CD4-positive, alpha-beta T cell treated with Interleukin-4 for 4 hours (primary cell): ENCODE results near the gene FNDC10.
"Not testable (repeated sequence)": the region's sequence is repeated elsewhere in the genome, so short reads cannot be mapped to it uniquely, and the experiment has no call there.

Experiments
- DNase-seq: peaks from one replicate; pipeline ENCODE4 v3.0.0-alpha.2; 2020

FNDC10 gene

GRCh38 chr1:1562556-1563195, 37.3 kb downstream of the FNDC10 start:
- no peak for DNase-seq

GRCh38 chr1:1561801-1562470, 38.0 kb downstream of the FNDC10 start:
- DNase-seq: no peak

- no peak for DNase-seq
Observed at GRCh38 chr1:1560178-1560577, 39.8 kb downstream of the FNDC10 start.

GRCh38 chr1:1559066-1559465, 40.9 kb downstream of the FNDC10 start:
- DNase-seq: no peak

DNA sequence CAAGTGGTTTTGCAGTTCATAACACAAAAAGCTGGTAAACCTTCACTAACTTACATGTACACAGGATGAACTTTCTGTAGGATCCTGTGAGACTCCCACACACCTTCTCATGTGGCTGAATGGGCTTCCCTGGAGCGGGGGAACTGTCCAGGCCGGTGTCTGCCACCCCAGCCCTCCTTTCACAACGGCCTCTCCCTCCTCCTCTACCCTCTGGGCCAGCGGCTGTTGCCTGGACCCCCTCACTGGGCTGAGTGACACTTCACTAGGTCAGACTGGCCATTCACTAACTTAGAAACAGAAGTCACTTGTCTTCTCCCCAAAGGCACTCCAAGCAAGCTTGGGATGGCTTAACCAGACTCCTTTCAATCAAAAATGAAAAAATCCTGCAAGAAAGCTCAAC, 41.3 kb downstream of the FNDC10 start:
- DNase-seq: no peak

DNA sequence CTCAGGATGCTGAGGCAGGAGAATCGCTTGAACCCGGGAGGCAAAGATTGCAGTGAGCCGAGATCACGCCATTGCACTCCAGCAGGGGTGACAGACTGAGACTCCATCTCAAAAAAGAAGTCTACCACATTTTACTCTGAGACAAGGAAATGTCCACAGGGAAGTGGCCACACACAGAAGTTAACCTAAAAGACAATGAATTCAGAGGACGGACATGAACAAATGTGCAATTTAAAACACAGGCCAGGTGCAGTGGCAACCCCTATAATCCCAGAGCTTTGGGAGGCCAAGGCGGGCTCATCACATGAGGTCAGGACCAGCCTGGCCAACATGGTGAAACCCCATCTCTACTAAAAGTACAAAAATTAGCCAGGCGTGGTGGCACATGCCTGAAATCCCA, 42.2 kb downstream of the FNDC10 start:
- not testable (repeated sequence) for DNase-seq

DNA sequence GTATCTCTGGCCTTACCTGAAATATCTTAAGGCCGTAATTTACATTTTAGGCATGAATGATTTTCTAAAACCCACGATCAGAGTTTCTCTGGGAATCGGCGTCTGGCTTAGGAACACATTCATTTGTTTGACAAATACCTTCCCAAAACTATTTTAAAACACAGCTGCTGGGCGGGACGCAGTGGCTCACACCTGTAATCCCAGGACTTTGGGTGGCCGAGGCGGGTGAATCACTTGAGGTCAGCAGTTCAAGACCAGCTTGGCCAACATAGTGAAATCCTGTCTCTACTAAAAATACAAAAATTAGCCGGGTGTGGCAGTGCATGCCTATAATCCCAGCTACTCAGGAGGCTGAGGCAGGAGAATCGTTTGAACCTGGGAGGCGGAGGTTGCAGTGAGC, 43.0 kb downstream of the FNDC10 start:
- DNase-seq: not testable (repeated sequence)

- no peak for DNase-seq
Observed at GRCh38 chr1:1556505-1556904, 43.4 kb downstream of the FNDC10 start.

- DNase-seq: no peak
Observed at GRCh38 chr1:1554926-1555915, 44.7 kb downstream of the FNDC10 start.

GRCh38 chr1:1554550-1554925, 45.4 kb downstream of the FNDC10 start:
- no peak for DNase-seq

GRCh38 chr1:1553821-1554494, 46.0 kb downstream of the FNDC10 start:
- DNase-seq: no peak

DNA sequence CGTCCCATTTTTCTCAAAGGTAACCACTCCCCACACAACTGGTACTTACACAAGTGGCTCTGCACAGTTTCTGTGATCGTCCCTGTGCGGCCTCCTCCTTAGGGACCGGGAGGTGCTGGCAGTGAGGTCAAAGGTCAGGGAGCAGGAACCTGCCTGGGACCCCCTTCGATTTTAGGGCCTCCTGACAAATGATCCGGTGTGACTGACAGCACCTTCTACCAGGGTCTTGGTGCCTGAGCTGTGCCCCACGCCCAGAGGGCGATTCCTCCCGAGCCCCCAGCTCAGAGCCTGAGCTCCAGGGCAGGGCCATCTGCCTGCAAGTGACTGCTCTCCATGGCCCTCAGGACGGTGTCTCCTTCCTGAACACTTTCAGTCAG, 47.7 kb downstream of the FNDC10 start:
- DNase-seq: no peak

- DNase-seq: no peak
Observed at GRCh38 chr1:1551524-1552262, 48.2 kb downstream of the FNDC10 start.

- DNase-seq: no peak
Observed at GRCh38 chr1:1550591-1551432, 49.1 kb downstream of the FNDC10 start.

DNA sequence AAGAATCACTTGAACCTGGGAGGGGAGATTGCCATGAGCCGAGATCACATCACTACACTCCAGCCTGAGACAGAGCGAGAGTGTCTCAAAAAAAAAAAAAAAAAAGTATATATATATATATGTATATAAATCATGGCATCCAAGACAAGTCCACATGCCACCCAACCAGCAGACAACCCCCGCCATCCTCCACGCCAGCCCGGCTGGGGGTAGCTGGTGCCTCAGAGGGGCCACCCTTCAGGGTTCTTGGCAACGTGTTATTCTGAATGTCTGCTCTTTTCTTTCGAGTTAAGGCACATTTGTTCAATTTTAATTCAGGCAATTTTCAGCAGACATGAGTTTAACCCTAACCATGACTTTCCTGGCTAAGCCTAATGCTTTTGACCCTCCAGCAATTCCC, 49.8 kb downstream of the FNDC10 start:
- no peak for DNase-seq

- no peak for DNase-seq
Observed at GRCh38 chr1:1548591-1548990, 51.3 kb downstream of the FNDC10 start.
